H1 (cell line): ENCODE results near the gene MOSMO. TPM values are rescaled to one million over a fixed set of nuclear protein-coding genes. Genes with fewer than 3 reads are reported as not detected.

ENCODE experiments used
- CTCF ChIA-PET: fragments of 300-600 bp; sonication (Branson Sonifier 250); formaldehyde crosslinking; loops from one replicate; lab custom pipeline; 2021; ENCODE audit not compliant: partially characterized antibody; lab: Charles Lee
- POLR2A ChIA-PET: fragments of 300-600 bp; sonication (Branson Sonifier 250); formaldehyde crosslinking; loops from one replicate; lab custom pipeline; 2021; ENCODE audit warnings: inconsistent platforms; ENCODE audit not compliant: partially characterized antibody; lab: Charles Lee
- DNase-seq, 2 experiments: peaks; one replicate each; pipeline versions ENCODE4 v3.0.0 to v3.0.0-alpha.2; 2010 to 2022; ENCODE audit warnings: low spot score in 2 of 2, low read depth in 1 of 2, mixed read lengths in 1 of 2
- FAIRE-seq: peaks from 2 replicates; lab custom pipeline; 2011; peaks lifted over from hg19 to GRCh38; lab: Jason Lieb, UNC
- H2AFZ ChIP-seq: 2 replicates; pipeline ENCODE4 v1.8.1; 2012; ENCODE audit warnings: low read length, inconsistent platforms
- H2AK5ac ChIP-seq: 2 replicates; pipeline ENCODE4 v1.6.1; 2013; ENCODE audit warnings: low read depth, low read length
- H2BK120ac ChIP-seq: replicated peaks from 2 replicates; pipeline ENCODE3; 2013; ENCODE audit warnings: low read depth, low read length, inconsistent platforms
- H2BK12ac ChIP-seq: 2 replicates; pipeline ENCODE4 v1.6.1; 2013; ENCODE audit warnings: low read depth, low read length
- H2BK15ac ChIP-seq: 2 replicates; pipeline ENCODE4 v1.6.1; 2013; ENCODE audit warnings: low read length
- H2BK20ac ChIP-seq: 2 replicates; pipeline ENCODE4 v1.6.1; 2013; ENCODE audit warnings: low read length
- H2BK5ac ChIP-seq: 2 replicates; pipeline ENCODE4 v1.6.1; 2013; ENCODE audit warnings: low read depth, low read length
- H3K14ac ChIP-seq: 2 replicates; pipeline ENCODE4 v1.6.1; 2013; ENCODE audit warnings: inconsistent platforms; ENCODE audit not compliant: insufficient read length
- H3K18ac ChIP-seq: 2 replicates; pipeline ENCODE4 v1.6.1; 2013; ENCODE audit warnings: low read length; ENCODE audit errors: extremely low read depth
- H3K23ac ChIP-seq: 2 replicates; pipeline ENCODE4 v1.6.1; 2013; ENCODE audit warnings: inconsistent platforms; ENCODE audit not compliant: insufficient read length
- H3K23me2 ChIP-seq: 2 replicates; pipeline ENCODE4 v1.6.1; 2013; ENCODE audit warnings: low read depth, low read length
- H3K27ac ChIP-seq: 2 replicates; pipeline ENCODE4 v1.6.1; 2011; ENCODE audit warnings: low read depth, low read length, inconsistent platforms
- H3K27me3 ChIP-seq, 4 experiments: replicated peaks in 1 of 4; 1 replicate in 1 of 4; 2 replicates in 3 of 4; pipeline versions ENCODE4 v1.6.1 to v1.8.1; 2011 to 2013; ENCODE audit warnings: low read length in 3 of 4, mild to moderate bottlenecking in 3 of 4, inconsistent platforms in 2 of 4, mixed read lengths in 2 of 4, moderate library complexity in 1 of 4; ENCODE audit not compliant: control insufficient read depth in 3 of 4, insufficient read depth in 3 of 4; ENCODE audit errors: extremely low read depth in 1 of 4
- H3K36me3 ChIP-seq, 4 experiments: 2 replicates each; pipeline versions ENCODE4 v1.6.1 to v1.8.1; 2011 to 2013; ENCODE audit warnings: mild to moderate bottlenecking in 4 of 4, low read length in 3 of 4, moderate library complexity in 2 of 4, control low read depth in 1 of 4, inconsistent platforms in 1 of 4; ENCODE audit not compliant: insufficient read depth in 4 of 4, control insufficient read depth in 2 of 4
- H3K4ac ChIP-seq: replicated peaks from 2 replicates; pipeline ENCODE3; 2013; ENCODE audit warnings: low read length, low read depth, mixed read lengths, inconsistent platforms; ENCODE audit not compliant: insufficient read length
- H3K4me1 ChIP-seq, 4 experiments: replicated peaks in 1 of 4; 1 replicate in 1 of 4; 2 replicates in 3 of 4; pipeline versions ENCODE4 v1.6.1 to v1.8.1; 2011 to 2013; ENCODE audit warnings: low read length in 3 of 4, inconsistent platforms in 2 of 4, mixed read lengths in 1 of 4; ENCODE audit not compliant: insufficient read depth in 4 of 4, control insufficient read depth in 3 of 4
- H3K4me2 ChIP-seq, 2 experiments: 2 replicates each; pipeline versions ENCODE4 v1.6.1 to v1.8.1; 2011 to 2013; ENCODE audit warnings: low read depth in 2 of 2, low read length in 2 of 2, control low read depth in 1 of 2, inconsistent platforms in 1 of 2, mild to moderate bottlenecking in 1 of 2; ENCODE audit not compliant: insufficient read depth in 1 of 2
- H3K4me3 ChIP-seq, 4 experiments: fragments of 200-600, 300-600 bp in 1 of 4; sonication (generic), shearing (Covaris generic), sonication (Bioruptor Twin) in 1 of 4; 2 replicates each; pipeline versions ENCODE4 v1.5.1 to v1.8.1; 2011 to 2016; ENCODE audit warnings: low read length in 4 of 4, low read depth in 3 of 4, control low read depth in 2 of 4, inconsistent platforms in 2 of 4, mild to moderate bottlenecking in 2 of 4, mixed read lengths in 1 of 4, moderate library complexity in 1 of 4; ENCODE audit not compliant: insufficient read depth in 2 of 4; ENCODE audit errors: extremely low read depth in 1 of 4
- H3K56ac ChIP-seq: replicated peaks from 2 replicates; pipeline ENCODE3; 2013; ENCODE audit warnings: low read depth, mild to moderate bottlenecking, mixed read lengths, low read length, inconsistent platforms; ENCODE audit not compliant: insufficient read length
- H3K79me1 ChIP-seq: 2 replicates; pipeline ENCODE4 v1.6.1; 2013; ENCODE audit warnings: low read depth, low read length, control low read depth
- H3K79me2 ChIP-seq, 2 experiments: 2 replicates each; pipeline versions ENCODE4 v1.6.1 to v1.8.1; 2012 to 2013; ENCODE audit warnings: low read length in 2 of 2, mild to moderate bottlenecking in 2 of 2, inconsistent platforms in 1 of 2; ENCODE audit not compliant: insufficient read depth in 2 of 2, control insufficient read depth in 1 of 2
- H3K9ac ChIP-seq, 4 experiments: replicated peaks in 1 of 4; 1 replicate in 1 of 4; 2 replicates in 3 of 4; pipeline versions ENCODE4 v1.6.1 to v1.8.1; 2011 to 2013; ENCODE audit warnings: low read depth in 3 of 4, low read length in 3 of 4, control low read depth in 2 of 4, mild to moderate bottlenecking in 2 of 4, moderate library complexity in 2 of 4, inconsistent platforms in 1 of 4; ENCODE audit errors: extremely low read depth in 1 of 4
- H3K9me3 ChIP-seq, 2 experiments: 2 replicates each; pipeline versions ENCODE4 v1.6.1 to v1.8.1; 2012 to 2013; ENCODE audit warnings: mild to moderate bottlenecking in 2 of 2, moderate library complexity in 2 of 2, control low read depth in 1 of 2, inconsistent platforms in 1 of 2, low read depth in 1 of 2, low read length in 1 of 2, mixed read lengths in 1 of 2; ENCODE audit not compliant: insufficient read depth in 2 of 2
- H4K20me1 ChIP-seq, 2 experiments: replicated peaks in 1 of 2; 2 replicates each; pipeline versions ENCODE3 to v1.8.1; 2011 to 2013; ENCODE audit warnings: inconsistent platforms in 2 of 2, low read length in 2 of 2, mild to moderate bottlenecking in 1 of 2; ENCODE audit not compliant: insufficient read depth in 2 of 2, control insufficient read depth in 1 of 2
- H4K5ac ChIP-seq: 2 replicates; pipeline ENCODE4 v1.6.1; 2013; ENCODE audit warnings: low read length, low read depth, mixed read lengths, inconsistent platforms; ENCODE audit not compliant: insufficient read length
- H4K8ac ChIP-seq: 2 replicates; pipeline ENCODE4 v1.8.0; 2013; ENCODE audit warnings: mild to moderate bottlenecking, moderate library complexity, low read length, inconsistent platforms; ENCODE audit not compliant: insufficient read depth; ENCODE audit errors: extremely low read depth
- H4K91ac ChIP-seq: replicated peaks from 2 replicates; pipeline ENCODE3; 2013; ENCODE audit warnings: low read length, mixed read lengths, inconsistent platforms; ENCODE audit not compliant: insufficient read length
- BRCA1 ChIP-seq: IDR thresholded peaks from 2 replicates; pipeline ENCODE4 v1.6.1; 2012; ENCODE audit warnings: low read depth, low read length, improper control_type of control experiment
- EGR1 ChIP-seq: IDR thresholded peaks from 2 replicates; pipeline ENCODE4 v1.6.1; 2011; ENCODE audit warnings: low read depth, low read length, borderline replicate concordance
- GABPA ChIP-seq: IDR thresholded peaks from 2 replicates; pipeline ENCODE4 v1.6.1; 2011; ENCODE audit warnings: mild to moderate bottlenecking, low read length, moderate library complexity, borderline replicate concordance; ENCODE audit not compliant: insufficient read depth
- POLR2A ChIP-seq, 2 experiments: IDR thresholded peaks; 1 replicate in 1 of 2; 2 replicates in 1 of 2; pipeline ENCODE4 v1.6.1; 2011; ENCODE audit warnings: low read depth in 2 of 2, low read length in 2 of 2, mild to moderate bottlenecking in 2 of 2; ENCODE audit errors: control extremely low read depth in 1 of 2
- POU5F1 ChIP-seq: IDR thresholded peaks from 2 replicates; pipeline ENCODE4 v1.6.1; 2011; ENCODE audit warnings: low read depth, mild to moderate bottlenecking, low read length, moderate library complexity
- RFX5 ChIP-seq: IDR thresholded peaks from 2 replicates; pipeline ENCODE4 v1.6.1; 2011; ENCODE audit warnings: low read depth, low read length, improper control_type of control experiment, borderline replicate concordance
- WGBS, 2 experiments: shearing (Covaris generic) in 1 of 2; methylation state at CpG; one replicate each; pipeline versions ENCODE4 v1.1.6 to v1.1.7; 2013 to 2015; ENCODE audit warnings: low lambda C conversion rate in 2 of 2, mixed read lengths in 2 of 2, inconsistent platforms in 1 of 2, low coverage in 1 of 2, missing lambda C conversion rate in 1 of 2; ENCODE audit not compliant: insufficient replicate concordance in 2 of 2, insufficient coverage in 1 of 2, insufficient read length in 1 of 2; ENCODE audit errors: extremely low coverage in 1 of 2, missing lambda C conversion rate in 1 of 2; 5-methylcytosine and 5-hydroxymethylcytosine counted together
- polyA plus RNA-seq, 7 experiments: library from polyadenylated mRNA; depleted of rRNA in 3 of 7; stranded (reverse) in 5 of 7; unstranded in 2 of 7; fragments of >200 nt in 5 of 7; fragments of 200-250 nt in 2 of 7; gene quantifications; 1 replicate in 5 of 7; 2 replicates in 1 of 7; 4 replicates in 1 of 7; pipeline versions ENCODE4 v1.2.1 to v1.2.3, GENCODE V29; 2011 to 2013; ENCODE audit warnings: missing spikeins in 2 of 7, mixed read lengths in 2 of 7
- total RNA-seq: library from RNA; stranded (reverse); fragmentation: NEBNext Ultra II Directional; extraction: Animal tissue kit (Norgen Biotek cat#: 25700); gene quantifications from 2 replicates; pipeline ENCODE4 v1.2.1, GENCODE V29; 2021

The MOSMO gene
- total and polyA plus RNA-seq, 2 of the 8 experiments (the other 6 are each of a cell fraction or from before 2014, with no cell fraction given) = 8.6 to 14.8 TPM

DNA sequence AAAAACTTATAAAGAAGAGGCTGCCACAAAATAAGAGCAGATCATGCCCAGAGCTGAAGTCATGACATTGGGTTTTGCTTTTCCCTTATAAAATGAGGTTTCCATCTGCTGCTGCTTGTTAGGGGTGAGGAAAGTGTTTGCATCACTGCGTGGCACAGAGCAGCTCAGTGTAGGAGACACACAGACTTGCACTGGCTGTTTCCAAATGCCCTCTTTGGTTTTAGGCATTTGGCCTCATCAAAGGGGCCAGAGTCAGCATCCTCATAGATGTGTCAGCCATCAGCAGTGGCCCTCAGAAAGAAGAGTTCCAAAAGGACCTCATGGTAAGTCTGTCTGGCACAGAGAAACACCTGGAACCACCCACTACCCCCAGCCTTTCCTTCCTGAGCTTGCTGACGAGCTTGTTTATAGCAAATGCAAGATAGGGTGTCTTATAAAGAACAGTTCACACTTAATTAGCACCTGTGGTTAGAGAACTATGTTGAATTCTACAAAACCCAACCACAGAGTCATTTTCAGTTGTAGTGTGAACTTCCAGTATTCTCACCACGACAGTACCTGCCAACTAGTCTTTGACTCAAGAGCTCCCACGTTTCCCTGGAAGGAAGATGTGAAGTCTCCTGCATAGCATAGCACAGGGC is 101.5 kb downstream of the MOSMO start:
- TF ChIP-seq BRCA1 = no peak
- TF ChIP-seq POLR2A (IDR thresholded peaks at IDR 0.05; ENCODE audit: control extremely low read depth in 1 of 2, low read depth in 2 of 2, low read length in 2 of 2) = no peak
- no peak for TF ChIP-seq EGR1
- TF ChIP-seq POU5F1 = no peak
- no peak for TF ChIP-seq GABPA
- no peak for TF ChIP-seq RFX5
- TF ChIP-seq, all 59 proteins: peak for 0
- 0 out of 2 replicates have a peak overlapping the region, but pooled peaks have one; percentile 10 for H2BK15ac ChIP-seq
- no peak overlapping the region for H2AFZ ChIP-seq
- H2BK120ac ChIP-seq = no peak overlapping the region
- no peaks in the 10 kb centered on the region for H3K79me2 ChIP-seq
- no peak overlapping the region for H3K9ac ChIP-seq
- no peaks in the 10 kb centered on the region for H3K9me3 ChIP-seq
- 79% methylated on average over 4 of the region's 4 CpGs; no CpG with 5 or more reads in 1 of the 2 experiments for WGBS, 2 experiments
- H3K56ac ChIP-seq = no peak overlapping the region
- H3K4me1 ChIP-seq = peaks cover 0 to under 1% (median 0%) of the 10 kb centered on the region in 4 experiments; a peak in 1 of 7 replicates
- H3K4me2 ChIP-seq = no peak overlapping the region
- H4K8ac ChIP-seq = no peak overlapping the region
- no peak overlapping the region for H3K4me3 ChIP-seq
- POLR2A ChIA-PET = no interaction called here
- H2AK5ac ChIP-seq = no peak overlapping the region
- DNase-seq (no peak), FAIRE-seq (no peak)
- CTCF ChIA-PET = interaction anchor here (1.1 to 5.1 kb wide), 11 partner anchors 10 to 79 kb away, joined by 3 to 34 read pairs (median 6); no protein-coding TSS in a partner anchor
- H3K27me3 ChIP-seq = no peaks in the 10 kb centered on the region
- no peak overlapping the region for H3K18ac ChIP-seq
- no peak overlapping the region for H4K91ac ChIP-seq
- no peaks in the 10 kb centered on the region for H3K36me3 ChIP-seq
- H3K14ac ChIP-seq = no peak overlapping the region
- H2BK12ac ChIP-seq = no peak overlapping the region
- no peak overlapping the region for H3K23ac ChIP-seq
- no peaks in the 10 kb centered on the region for H3K23me2 ChIP-seq
- no peak overlapping the region for H3K4ac ChIP-seq
- H2BK20ac ChIP-seq = no peak overlapping the region
- no peak overlapping the region for H2BK5ac ChIP-seq
- H4K5ac ChIP-seq = no peak overlapping the region
- no peaks in the 10 kb centered on the region for H4K20me1 ChIP-seq
- H3K27ac ChIP-seq = no peak overlapping the region
- H3K79me1 ChIP-seq = no peaks in the 10 kb centered on the region
